ENCODE data around the gene PRR20C.
"Not testable (repeated sequence)": the region's sequence is repeated elsewhere in the genome, so short reads cannot be mapped to it uniquely, and the experiment has no call there.

Gene PRR20C

DNA sequence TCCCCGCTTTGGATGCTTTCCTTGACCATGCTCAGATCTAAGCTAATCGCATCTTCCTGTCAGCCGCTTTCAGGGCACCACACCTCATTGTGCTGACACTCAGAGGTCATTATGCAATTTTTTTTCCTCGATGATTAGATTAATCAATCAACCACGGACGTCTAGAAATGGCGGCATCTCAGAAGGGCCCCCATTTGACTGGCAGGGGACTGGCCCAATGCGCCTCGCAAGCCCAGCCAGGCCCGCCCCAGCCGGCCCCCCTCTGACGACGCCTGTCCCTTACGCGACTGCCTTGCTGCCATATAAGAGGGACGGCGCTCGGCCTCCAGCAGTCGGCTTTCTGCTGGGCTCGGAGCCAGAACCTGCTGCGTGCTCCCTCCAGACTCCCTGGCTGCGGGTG is at the start of gene PRR20C:
Gene PRR20C, plus strand, starts transcription at position 301 of the 400 bp plus-strand sequence. CDS start 387 bp downstream, outside the sequence.
- not testable (repeated sequence) for DNase-seq

- no peak for DNase-seq
Measured at GRCh38 chr13:57114945-57115344, 38.9 kb upstream of the PRR20C start.

DNA sequence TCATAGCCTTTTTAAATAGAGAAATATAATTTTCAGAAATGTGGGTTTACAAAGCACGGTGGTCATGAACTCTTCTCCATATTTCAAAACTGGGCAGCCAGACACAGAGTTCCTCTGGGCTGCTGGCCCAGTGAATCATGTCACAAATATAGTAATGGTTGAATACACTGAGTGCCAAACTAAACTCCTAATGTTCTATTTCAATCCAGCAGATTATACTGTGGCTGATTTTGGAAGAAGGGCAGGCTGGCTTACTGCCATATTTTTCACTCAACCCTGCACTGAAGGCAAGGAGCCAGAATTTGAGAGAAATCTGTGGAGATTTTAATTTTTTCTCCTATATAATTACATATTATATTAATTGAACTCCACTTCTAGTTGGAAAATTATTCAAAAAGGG is 30.2 kb upstream of the PRR20C start:
- no peak for DNase-seq

GRCh38 chr13:57128909-57129308 is 25.0 kb upstream of the PRR20C start:
- DNase-seq = no peak

DNA sequence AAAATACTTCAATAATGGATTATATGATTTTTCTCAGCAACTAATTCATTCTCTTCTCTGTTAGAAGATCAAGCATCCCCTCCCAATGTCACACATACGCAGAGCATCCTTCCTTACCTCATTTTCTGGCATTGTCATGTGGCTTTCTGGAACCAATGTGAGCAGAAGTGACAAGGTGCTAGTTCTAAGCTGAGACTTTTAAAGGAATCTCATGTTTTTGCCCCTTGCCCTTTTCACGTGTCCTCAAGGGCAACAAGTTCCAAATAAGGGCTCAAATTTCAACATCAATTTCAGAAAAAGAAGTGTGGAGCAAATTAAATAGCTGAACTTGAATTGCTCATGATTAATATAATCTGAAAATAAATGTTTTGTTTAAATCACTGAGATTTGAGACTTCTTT is 17.8 kb upstream of the PRR20C start:
- no peak for DNase-seq

- no peak for DNase-seq
Measured at GRCh38 chr13:57137585-57137984, 16.3 kb upstream of the PRR20C start.

- no peak for DNase-seq
Measured at GRCh38 chr13:57138988-57139387, 14.9 kb upstream of the PRR20C start.

DNA sequence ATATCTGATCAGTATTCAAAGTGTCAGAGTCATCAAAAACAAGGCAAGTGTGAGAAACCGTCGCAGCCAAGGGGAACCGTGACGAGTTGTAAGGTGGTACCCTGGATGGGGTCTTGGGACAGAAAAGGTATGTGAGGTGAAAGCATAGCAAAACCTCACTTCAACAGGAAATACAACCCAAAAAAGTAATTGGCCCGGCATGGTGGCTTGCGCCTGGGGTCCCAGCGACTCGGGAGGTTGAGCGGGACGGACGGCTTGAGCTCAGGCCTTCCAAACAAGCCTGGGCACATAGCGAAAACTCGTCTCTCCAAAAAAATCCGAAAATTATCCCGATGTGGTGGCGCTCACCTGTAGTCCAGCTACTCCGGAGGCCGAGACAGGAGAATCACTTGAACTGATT is 14.1 kb upstream of the PRR20C start:
- not testable (repeated sequence) for DNase-seq

DNA sequence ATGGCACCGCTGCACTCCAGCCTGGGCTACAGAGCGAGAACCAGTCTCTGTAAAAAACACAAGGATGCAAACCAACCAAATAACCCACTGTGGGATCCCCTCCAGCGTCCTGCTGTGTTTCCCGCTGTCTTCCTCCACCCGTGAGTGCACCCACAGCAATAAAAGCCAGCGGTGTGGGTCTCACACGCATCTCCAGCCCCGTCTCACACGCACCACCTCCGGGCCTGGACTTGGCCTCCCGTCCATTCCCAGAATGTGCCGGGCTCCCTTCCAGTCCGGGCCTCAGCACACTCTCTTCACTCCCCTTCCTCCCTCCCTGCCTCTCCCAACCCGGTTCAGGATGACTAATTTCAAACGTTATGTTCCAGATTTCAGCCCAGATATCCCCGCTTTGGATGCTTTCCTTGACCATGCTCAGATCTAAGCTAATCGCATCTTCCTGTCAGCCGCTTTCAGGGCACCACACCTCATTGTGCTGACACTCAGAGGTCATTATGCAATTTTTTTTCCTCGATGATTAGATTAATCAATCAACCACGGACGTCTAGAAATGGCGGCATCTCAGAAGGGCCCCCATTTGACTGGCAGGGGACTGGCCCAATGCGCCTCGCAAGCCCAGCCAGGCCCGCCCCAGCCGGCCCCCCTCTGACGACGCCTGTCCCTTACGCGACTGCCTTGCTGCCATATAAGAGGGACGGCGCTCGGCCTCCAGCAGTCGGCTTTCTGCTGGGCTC is 13.5 kb upstream of the PRR20C start, which contains the start of gene PRR20A:
Gene PRR20A, plus strand, starts transcription at position 684 of the 734 bp plus-strand sequence. CDS start 387 bp downstream, outside the sequence.
- DNase-seq = not testable (repeated sequence)

DNA sequence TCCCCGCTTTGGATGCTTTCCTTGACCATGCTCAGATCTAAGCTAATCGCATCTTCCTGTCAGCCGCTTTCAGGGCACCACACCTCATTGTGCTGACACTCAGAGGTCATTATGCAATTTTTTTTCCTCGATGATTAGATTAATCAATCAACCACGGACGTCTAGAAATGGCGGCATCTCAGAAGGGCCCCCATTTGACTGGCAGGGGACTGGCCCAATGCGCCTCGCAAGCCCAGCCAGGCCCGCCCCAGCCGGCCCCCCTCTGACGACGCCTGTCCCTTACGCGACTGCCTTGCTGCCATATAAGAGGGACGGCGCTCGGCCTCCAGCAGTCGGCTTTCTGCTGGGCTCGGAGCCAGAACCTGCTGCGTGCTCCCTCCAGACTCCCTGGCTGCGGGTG is 6.7 kb upstream of the PRR20C start, which contains the start of gene PRR20B:
Gene PRR20B, plus strand, starts transcription at position 301 of the 400 bp plus-strand sequence. CDS start 387 bp downstream, outside the sequence.
- not testable (repeated sequence) for DNase-seq

GRCh38 chr13:57148106-57148505 is 5.8 kb upstream of the PRR20C start:
- not testable (repeated sequence) for DNase-seq

- DNase-seq = not testable (repeated sequence)
Measured at GRCh38 chr13:57160332-57160731, 6.5 kb downstream of the PRR20C start, which contains the start of gene PRR20D. Gene PRR20D (plus strand): TSS chr13:57160632. CDS start chr13:57161019, 387 bp downstream.

- not testable (repeated sequence) for DNase-seq
Measured at GRCh38 chr13:57166897-57167296, 13.0 kb downstream of the PRR20C start, which contains the start of gene PRR20E. Gene PRR20E (plus strand): TSS chr13:57167197. CDS start chr13:57167584, 387 bp downstream.

- DNase-seq = no peak
Measured at GRCh38 chr13:57191667-57192066, 37.8 kb downstream of the PRR20C start.
